Suppressor macrophage (primary cell): ENCODE data around the gene PRAMEF12.
"Not testable (repeated sequence)": the region's sequence is repeated elsewhere in the genome, so short reads cannot be mapped to it uniquely, and the experiment has no call there.

Experiments
- DNase-seq, 4 experiments: peaks; one replicate each; pipeline ENCODE4 v3.0.0-alpha.2; 2020 to 2022
- total RNA-seq, 17 experiments: gene quantifications; one replicate each; lab custom pipeline; 2026; ENCODE audit warnings: mixed read lengths in 6 of 17, inconsistent platforms in 3 of 17; lab: John Stamatoyannopoulos, UW

Gene PRAMEF12
- total RNA-seq: 0 to 1.5 (median 0) reads per million in 17 experiments

DNA sequence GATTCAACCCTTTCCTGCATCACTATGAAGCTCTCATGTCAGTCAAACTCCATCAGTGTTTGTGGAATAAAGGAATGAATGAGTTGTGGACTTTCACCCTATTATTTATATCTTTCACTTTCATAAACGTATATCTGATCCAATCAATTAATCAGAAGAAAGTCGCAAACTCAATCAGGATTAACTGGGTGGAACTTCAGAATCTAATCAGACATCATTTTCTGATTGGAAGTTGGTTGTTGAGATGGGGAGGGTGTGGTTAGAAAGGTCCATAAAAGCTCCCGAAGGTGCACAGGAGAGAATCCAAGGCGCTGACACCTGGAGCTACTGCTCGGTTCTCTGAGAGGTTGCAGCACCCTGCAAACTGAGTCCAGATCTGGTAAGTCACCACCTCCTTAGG, at the start of gene PRAMEF12:
Gene PRAMEF12 (plus strand): TSS at position 301 of the 400 bp plus-strand sequence. CDS start 1,130 bp downstream, outside the sequence.
- no peak for DNase-seq

DNA sequence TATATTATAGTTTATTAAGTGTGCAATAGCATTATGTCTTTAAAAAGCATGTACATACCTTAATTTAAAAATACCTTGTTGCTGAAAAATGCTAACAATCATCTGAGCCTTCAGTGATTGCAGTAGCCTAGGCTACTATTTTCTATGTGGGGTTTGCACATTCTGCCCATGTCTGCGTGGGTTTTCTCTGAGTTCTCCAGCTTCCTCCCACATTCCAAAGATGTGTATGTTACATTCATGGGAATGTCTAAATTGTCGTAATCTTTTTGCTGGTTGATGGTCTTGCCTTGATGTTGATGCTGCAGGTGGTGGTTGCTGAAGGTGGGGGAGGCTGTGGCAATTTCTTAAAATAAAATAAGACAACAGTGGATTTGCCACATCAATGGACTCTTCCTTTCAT, 45.1 kb upstream of the PRAMEF12 start:
- no peak for DNase-seq

DNA sequence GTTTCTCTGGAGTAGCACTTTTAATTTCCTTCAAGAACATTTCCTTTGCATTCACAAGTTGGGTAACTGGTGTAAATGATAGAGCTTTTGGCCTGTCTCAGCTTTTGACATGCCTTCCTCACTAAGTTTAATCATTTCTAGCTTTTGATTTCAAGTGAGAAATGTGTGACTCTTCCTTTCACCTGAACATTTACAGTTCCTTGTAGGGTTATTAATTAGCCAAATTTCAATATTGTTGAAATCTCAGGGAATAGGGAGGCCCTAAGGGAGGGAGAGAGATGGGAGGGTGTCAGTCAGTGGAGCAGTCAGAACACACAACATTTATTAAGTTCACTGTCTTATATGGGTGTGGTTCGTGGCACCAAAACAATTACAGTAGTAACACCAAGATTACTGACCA, 43.4 kb upstream of the PRAMEF12 start:
- no peak for DNase-seq

DNA sequence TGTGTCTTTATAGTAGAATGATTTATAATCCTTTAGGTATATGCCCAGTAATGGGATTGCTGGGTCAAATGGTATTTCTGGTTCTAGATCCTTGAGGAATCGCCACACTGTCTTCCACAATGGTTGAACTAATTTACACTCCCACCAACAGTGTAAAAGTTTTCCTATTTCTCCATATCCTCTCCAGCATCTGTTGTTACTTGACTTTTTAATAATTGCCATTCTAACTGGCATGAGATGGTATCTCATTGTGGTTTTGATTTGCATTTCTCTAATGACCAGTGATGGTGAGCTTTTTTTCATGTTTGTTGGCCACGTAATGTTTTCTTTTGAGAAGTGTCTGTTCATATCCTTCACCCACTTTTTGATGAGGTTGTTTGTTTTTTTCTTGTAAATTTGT, 42.5 kb upstream of the PRAMEF12 start:
- not testable (repeated sequence) for DNase-seq

DNA sequence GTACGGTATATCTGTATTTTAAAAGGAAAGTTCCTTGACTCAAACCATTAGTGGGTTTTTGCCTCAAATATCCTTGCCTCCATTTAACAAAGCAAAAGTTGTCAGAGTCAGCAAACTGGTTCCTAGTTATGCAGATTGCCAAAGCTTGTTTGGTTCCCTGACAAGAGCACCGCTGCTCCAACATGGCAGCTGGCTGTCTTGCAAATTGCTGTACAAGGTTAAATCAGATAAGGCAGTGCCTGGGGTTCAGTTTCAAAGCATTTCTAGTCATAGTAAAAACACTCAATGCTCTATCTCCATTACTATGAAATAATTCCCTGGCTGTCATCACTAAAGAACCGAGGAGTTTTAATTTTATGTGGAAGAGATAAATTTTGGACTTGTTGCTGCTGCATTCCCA, 38.9 kb upstream of the PRAMEF12 start:
- no peak for DNase-seq

DNA sequence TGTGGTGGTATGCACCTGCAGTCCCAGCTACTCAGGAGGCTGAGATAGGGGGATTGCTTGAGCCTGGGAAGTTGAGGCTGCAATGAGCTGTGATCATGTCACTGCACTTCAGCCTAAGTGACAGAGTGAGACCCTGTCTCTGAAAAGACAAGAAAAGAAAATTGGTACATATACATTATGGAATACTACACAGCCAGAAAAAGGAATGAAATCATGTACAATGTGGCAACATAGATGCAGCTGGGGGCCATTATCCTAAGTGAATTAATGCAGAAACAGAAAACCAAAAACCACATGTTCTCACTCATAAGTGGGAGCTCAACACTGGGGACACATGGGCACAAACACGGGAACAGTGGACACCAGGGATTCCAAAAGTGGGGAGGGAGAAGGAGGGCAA, 34.6 kb upstream of the PRAMEF12 start:
- DNase-seq: no peak

DNA sequence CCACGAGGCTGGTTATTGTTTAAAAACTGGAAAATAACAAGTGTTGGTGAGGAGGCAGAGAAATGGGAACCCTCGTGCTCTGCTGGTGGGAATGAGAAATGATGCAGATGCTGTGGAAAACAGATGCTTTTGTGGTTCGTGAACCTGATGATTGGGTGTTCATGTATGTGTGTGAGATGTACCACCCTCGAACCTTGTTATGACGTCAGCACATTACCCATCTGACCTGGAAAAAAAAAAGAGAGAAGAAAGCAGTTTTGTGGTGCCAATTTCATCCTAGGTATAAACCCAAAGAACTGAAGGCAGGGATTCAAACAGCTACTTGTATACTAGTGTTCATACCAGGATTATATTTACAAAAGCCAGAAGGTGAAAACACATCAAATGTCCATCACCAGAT, 33.9 kb upstream of the PRAMEF12 start:
- no peak for DNase-seq

DNA sequence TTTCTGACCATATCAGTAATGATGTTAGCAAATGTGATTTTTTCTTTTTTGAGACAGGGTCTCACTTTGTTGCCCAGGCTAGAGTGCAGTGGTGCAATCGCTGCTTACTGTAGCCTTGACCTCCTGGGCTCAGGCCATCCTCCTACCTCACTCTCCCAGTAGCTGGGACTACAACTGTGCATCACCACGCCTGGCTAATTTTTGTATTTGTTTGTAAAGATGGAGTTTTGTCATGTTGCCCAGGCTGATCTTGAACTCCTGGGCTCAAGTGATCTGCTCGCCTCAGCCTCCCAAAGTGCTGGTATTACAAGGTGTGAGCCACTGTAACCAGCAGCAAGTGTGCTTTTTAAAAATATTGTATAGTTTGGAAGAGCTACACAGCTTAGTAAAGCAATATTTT, 31.6 kb upstream of the PRAMEF12 start:
- no peak for DNase-seq

DNA sequence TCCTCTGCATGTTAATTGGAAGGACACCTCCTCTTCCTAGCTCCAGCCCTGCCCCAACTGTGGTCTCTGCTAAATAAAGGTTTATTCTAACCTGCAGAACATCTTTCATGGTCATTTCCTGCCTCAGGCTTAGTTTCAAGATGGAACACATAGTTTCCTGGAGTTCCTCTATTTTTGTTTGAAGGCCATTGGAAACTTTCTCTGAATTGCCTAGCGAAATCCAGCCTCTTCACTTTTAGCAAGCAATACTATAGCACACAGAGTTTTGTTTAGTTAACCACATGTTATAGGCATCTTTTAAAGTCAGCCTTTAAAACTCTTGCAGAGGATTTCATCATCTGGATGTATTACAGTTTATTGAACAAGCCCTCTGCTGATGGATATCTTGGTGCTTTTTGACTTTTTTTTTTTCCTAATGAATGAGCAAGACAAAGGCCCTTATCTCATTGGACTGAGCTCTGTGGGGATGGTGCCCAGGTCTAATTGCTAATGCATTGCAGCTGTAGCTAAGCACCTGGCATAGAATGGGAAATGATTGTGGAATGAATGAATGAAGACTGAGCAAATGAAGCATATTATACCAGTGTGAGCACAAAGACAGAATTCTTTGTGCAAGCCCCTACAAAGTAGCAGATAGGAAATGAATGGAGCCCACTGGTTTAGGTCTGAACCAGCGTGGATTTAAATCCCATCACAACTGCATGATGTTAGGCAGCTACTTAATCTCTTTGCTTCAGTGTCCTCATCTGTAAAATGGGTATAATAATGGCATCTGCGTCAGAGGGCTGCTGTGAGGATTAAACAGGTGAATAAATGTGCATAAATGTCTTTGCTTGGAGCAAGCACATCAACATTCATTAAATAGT, 28.2 kb upstream of the PRAMEF12 start:
- DNase-seq: no peak

DNA sequence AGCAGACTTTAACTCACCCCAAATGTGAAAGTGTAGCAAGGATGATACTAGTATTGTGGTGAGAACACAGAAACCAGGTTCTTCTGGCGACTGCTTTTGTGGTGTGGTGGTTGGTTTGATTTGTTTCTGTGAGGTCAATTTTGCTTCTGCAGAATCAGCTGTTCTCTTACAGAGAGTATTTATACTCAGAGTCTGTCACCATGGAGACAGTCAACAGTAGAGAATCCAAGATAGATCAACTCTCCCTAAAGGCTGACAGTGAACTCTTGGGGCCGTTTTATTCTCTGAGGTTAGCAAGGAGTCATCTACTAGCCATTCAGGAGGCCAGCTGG, 27.6 kb upstream of the PRAMEF12 start, which contains the start of gene CFAP107:
Gene CFAP107 (plus strand): TSS at position 209 of the 332 bp plus-strand sequence. CDS start 231 bp downstream, outside the sequence.
- DNase-seq: no peak

DNA sequence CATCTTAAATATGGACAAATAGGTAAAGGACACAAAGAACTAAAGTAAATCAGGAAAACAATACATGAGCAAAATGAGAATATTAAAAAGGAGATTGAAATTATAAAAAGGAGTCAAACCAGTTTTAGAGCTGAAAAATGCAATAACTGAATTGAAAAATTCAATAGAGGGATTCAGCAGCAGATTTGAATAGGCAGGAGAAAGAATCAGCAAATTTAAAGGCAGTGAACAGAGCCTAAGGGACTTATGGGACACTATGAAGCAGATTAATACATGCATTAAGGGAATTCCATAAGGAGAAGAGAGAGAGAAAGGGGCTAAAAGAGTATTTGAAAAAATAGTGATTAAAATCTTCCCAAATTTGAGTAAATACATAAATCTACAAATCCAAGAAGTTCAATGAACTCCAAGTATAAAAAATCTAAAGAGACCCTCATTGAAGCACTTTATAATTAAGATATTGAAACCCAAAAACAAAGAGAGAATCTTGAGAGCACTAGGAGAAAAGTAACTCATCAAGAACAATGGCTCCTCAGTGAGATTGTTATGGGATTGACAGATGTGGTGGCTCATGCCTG, 24.7 kb upstream of the PRAMEF12 start:
- DNase-seq: no peak

DNA sequence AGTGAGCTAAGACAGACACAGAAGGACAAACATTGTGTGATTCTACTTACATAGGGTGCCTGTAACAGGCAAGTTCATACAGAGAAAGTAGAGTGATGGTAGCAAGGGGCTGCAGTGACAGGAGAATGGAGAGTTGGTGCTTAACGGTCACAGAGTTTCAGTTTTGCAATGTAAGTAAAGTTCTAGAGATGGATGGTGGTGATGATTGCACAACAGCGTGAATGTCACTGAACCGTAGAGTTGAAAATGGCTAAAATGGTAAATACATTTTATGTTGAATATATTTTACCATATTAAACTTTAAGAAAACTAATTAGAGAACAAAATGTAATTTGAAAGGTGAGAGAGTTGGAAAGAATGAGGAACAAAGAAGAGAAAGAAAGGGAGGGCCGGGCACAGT, 18.8 kb upstream of the PRAMEF12 start:
- no peak for DNase-seq

DNA sequence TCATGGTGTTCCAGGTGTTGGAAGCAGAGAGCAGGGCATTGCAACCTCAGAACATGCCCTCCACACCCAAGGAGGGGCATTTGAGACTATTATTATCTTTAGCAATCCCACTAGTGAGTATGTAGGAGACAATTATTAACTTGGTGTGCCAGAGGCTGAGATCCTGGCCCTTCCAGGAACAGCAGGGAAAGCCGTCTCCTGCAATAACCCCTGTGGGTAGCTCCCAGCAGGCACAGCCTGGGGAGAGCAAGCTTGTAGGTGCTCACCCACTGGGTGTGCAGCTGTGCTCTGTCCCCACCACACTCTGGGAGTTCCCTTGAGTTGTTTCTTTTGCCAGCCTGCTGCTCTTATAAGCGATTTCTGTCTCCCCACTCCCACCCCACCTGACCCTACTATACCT, 17.3 kb upstream of the PRAMEF12 start:
- no peak for DNase-seq

DNA sequence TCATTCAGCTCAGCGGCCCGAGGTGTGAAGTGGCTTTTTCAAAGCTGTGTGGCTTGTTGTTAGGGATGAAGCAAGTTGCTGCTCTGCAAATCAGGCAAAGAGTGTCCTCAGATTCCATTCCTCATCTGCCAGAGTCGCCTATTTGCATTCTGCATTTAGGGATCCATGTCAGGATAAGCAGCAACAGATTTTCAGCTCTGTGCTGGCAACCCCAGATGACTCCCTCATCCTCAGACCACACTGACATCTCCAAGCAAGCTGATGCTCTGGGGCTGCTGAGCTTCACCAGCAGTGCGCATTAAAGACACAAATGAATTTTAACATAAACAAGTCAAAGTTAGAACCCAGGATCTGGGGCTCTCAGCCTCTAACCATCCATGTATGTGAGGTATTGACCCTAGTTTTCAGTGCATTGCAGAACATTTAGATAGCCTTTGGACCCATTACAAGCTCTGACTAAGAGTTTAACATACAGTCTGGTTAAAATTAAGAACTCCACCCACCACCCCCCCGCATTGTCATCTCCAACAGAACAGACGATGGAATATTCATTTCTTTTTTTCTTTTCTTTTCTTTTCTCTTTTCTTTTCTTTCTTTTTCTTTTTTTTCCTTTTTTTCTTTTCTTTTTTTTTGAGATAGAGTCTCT, 16.6 kb upstream of the PRAMEF12 start:
- no peak for DNase-seq

DNA sequence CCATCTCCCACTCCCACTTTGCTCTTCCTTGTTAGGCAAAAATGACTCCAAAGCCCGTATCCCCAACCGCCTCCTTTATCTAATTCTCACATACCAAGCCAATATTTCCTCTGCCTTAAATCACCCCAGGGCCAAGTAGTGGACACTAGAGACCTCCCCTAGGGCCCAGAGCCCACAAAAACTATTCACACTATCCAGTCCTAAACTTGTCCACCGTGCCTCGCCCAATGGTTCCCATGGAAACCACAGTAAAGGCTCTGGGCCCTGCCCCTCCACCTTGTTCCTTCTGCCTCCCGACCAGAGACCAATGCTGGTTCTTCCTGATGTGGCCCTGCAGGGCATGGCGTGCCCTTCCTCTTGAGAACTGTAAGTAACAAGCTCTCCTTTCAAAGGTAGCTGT, 15.7 kb upstream of the PRAMEF12 start:
- DNase-seq: no peak

DNA sequence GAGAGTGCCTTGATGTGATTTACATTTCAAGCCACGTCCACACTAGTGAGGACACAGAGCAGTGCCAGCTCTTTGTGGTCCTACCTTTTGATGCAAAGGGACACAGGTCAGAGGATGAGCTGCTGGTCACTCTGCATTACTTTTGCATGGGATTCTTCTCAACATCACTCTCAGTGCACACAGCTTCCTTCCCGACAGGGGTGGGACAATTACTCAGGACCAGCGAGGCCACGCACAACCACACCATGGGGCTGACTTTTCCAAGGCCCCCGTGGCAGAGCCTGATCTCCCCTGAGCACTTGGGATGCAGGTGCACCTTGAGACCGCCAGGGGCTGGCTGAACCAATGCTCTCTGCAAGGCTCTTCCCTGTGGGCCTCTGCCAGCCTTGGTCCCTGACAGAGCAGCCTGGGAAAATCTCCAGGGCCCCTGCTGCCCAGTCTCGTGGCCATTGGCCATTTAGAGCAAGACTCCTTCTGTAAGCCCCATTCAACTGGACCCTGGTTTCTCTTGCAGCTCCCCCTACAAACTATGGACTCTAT, 13.2 kb upstream of the PRAMEF12 start:
- peak in 1 of 4 experiments; percentile 3 for DNase-seq

DNA sequence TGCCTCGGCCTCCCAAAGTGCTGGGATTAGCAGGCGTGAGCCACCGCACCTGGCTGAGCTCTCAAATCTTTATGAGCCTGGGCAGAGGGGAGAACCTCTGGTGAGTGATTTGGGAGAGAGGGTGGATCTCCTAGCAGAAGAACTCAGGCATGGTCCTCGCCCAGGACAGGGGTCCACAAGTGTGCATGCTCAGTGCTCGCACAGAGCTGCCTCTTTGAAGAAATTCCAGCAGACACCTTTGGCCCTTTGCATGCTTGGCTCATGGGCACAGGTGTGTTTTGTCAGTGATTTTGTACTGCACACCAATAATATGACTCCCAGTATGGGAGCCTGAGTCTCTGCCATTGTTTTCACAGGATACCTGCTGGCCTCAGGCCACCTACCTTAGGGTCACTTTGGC, 11.8 kb upstream of the PRAMEF12 start:
- no peak for DNase-seq

DNA sequence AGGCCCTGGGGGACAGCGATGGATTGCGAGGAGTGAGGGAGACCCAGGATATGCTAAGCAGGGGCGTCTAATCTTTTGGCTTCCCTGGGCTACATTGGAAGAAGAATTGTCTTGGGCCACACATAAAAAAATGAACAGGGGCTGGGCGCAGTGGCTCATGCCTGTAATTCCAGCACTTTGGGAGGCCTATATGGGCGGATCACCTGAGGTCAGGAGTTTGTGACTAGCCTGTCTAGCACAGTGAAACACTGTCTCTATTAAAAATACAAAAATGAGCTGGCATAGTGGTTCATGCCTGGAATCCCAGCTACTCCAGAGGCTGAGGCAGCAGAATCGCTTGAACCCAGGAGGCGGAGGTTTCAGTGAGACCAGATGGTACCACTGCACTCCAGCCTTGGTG, 10.8 kb upstream of the PRAMEF12 start:
- DNase-seq: no peak

DNA sequence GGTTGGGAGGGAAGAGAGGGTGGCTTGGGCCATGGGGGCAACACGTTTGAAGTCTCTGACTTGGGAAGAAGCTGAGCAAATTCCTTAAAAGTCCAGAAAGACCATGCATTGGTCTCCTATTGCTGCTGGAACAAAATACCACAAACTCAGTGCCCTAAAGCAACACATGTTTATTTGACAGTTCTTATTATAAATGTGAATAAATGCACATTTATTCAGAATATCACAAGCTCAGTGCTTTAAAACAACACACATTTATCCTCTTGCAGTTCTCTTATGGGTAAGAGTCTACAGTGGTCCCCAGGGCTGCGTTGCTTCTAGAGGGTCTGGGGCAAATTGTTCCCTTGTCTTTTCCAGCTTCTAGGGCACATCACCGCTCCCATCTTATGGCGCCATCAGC, 10.1 kb upstream of the PRAMEF12 start:
- no peak for DNase-seq

DNA sequence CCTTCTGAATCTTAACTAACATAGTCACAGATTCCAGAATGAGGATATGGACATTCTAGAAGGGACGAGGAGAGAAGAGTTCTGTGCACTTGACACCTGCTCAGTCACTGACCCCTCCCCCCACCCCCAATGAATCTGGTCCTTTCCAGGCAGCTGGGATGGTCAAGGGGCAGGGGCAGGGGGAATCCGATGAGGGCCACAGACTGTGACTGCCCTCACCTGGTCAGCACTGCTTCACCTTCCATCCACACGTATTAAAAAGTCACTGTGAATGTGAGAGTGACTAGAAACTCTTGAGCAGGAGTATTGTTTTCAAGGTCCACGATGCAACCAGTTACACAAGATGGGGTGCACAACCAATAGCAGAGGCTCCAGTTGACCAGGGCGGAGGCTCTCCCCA, 9.5 kb upstream of the PRAMEF12 start:
- no peak for DNase-seq

DNA sequence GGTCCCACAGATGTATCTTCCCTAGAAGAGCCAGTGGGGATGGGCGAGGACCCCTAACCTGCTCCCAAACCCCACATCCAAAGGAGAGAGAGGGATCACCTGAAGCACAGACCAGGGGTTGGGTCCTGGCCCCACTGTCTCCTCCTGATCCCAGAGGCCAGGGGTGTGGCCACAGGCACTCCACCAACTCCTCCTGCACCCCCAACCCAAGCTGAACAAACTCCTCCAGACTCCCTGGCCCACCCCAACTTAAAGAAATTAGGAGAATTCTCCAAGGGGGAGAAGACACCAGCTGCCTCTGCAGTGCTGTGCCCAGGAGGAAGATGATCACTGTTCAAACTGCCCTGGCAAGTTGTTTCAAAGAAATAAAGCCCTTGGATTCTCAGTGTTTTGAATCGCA, 4.5 kb upstream of the PRAMEF12 start:
- no peak for DNase-seq

DNA sequence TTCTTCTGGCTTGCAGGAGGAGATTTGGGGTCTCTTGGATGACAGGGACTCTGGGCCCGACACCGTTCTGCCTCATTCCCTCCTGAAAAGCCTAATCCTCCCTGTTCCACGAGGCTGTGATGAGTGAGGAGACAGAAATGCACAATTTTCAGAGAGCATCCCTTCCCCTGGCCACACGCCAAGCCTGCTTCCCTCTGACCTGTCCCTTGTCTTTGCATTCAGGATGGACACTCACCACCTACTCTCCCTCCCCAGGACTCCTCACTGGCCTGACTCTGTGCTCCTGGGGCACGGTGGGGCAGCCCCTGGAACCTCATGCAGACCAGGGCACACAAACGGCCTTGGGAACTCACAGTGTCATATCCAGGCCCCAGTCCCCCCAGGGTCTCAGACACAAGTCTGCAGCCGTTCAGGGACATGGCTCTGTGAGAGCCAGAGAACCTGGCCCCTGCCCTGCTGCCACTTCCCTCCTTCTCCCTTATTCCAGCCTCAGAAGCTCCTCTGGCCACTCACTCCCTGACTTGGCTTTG, 3.5 kb upstream of the PRAMEF12 start:
- DNase-seq: no peak

DNA sequence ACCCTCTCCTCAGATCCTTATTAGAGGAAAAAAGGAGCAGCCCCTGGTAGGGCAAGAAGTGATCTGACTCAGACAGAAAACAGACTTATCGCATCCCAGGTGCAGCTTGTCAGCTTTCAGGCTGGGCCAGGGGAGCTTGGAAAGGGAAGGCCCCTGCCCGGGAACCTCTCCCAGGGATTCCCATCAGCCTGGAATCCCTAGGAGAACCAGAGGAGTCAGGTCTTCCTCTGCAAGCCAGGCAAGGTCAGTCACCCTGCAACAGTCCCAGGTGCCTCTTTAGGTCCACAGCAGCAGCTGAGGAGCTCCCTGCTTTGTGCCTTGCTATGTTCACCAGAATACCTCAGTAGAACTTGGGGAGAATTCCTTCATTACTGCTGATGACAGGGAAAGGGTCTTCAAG, 2.9 kb upstream of the PRAMEF12 start:
- no peak for DNase-seq
